Tibial artery (tissue), 4 donors: Measurements from ENCODE around the gene NKD1.

Experiments used
- DNase-seq, 2 donors: peaks; one replicate each; pipeline ENCODE4 v3.0.0-alpha.2; 2019
- H3K27ac ChIP-seq, 2 donors: fragments of 200-600 bp; sonication (generic) in 1 of 2; 1 replicate in 1 of 2; 2 replicates in 1 of 2; pipeline ENCODE4 v1.5.1; 2018 to 2019; ENCODE audit warnings: mild to moderate bottlenecking in 1 of 2
- H3K27me3 ChIP-seq, 2 donors: fragments of 200-600 bp; sonication (generic) in 1 of 2; one replicate each; pipeline versions ENCODE4 v1.5.1 to v1.6.0; 2016 to 2019
- H3K36me3 ChIP-seq, 3 donors: fragments of 200-600 bp; sonication (generic) in 2 of 3; one replicate each; pipeline ENCODE4 v1.5.1; 2016 to 2019; ENCODE audit warnings: mild to moderate bottlenecking in 2 of 3
- H3K4me1 ChIP-seq, 4 donors: fragments of 200-600 bp; sonication (generic) in 2 of 4; 1 replicate in 3 of 4; 2 replicates in 1 of 4; pipeline ENCODE4 v1.5.1; 2016 to 2019
- H3K4me3 ChIP-seq, 2 donors: fragments of 200-600 bp; sonication (generic) in 1 of 2; 1 replicate in 1 of 2; 2 replicates in 1 of 2; pipeline ENCODE4 v1.5.1; 2018 to 2019; ENCODE audit warnings: mild to moderate bottlenecking in 2 of 2
- H3K9me3 ChIP-seq, 3 donors: fragments of 200-600 bp; sonication (generic) in 1 of 3; one replicate each; pipeline ENCODE4 v1.5.1; 2016 to 2019
- intact Hi-C: fragments of 100-400 bp; cut with DNase I; formaldehyde crosslinking; loops from one replicate; pipeline ENCODE4 v1.15.0; 2023; ENCODE audit warnings: low total_unique reads
- TF ChIP-seq, protein P1 (sequence below), 2 experiments: fragments of 200-600 bp in 1 of 2; fragments of 450-650 bp in 1 of 2; IDR thresholded peaks; one replicate each; pipeline ENCODE4 v1.5.1; 2017 to 2019; ENCODE audit warnings: antibody characterized with exemption in 2 of 2, mild to moderate bottlenecking in 1 of 2, moderate library complexity in 1 of 2

NKD1 gene

GRCh38 chr16:50640919-50641817, 93.0 kb downstream of the NKD1 start:
- Histone ChIP-seq H3K9me3 (no peaks in the 10 kb centered on the region), H3K27ac (no peak overlapping the region), H3K27me3 (no peaks in the 10 kb centered on the region), H3K36me3 (peaks cover 0 to 11% (median 9%) of the 10 kb centered on the region in 3 donors), H3K4me1 (peaks cover 0 to 25% (median 7%) of the 10 kb centered on the region in 4 donors), H3K4me3 (no peak overlapping the region)
- TF ChIP-seq, protein P1, sequence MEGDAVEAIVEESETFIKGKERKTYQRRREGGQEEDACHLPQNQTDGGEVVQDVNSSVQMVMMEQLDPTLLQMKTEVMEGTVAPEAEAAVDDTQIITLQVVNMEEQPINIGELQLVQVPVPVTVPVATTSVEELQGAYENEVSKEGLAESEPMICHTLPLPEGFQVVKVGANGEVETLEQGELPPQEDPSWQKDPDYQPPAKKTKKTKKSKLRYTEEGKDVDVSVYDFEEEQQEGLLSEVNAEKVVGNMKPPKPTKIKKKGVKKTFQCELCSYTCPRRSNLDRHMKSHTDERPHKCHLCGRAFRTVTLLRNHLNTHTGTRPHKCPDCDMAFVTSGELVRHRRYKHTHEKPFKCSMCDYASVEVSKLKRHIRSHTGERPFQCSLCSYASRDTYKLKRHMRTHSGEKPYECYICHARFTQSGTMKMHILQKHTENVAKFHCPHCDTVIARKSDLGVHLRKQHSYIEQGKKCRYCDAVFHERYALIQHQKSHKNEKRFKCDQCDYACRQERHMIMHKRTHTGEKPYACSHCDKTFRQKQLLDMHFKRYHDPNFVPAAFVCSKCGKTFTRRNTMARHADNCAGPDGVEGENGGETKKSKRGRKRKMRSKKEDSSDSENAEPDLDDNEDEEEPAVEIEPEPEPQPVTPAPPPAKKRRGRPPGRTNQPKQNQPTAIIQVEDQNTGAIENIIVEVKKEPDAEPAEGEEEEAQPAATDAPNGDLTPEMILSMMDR (IDR thresholded peaks at IDR 0.05) = no peak
- no peak for DNase-seq
- intact Hi-C loops = no loop called here

DNA sequence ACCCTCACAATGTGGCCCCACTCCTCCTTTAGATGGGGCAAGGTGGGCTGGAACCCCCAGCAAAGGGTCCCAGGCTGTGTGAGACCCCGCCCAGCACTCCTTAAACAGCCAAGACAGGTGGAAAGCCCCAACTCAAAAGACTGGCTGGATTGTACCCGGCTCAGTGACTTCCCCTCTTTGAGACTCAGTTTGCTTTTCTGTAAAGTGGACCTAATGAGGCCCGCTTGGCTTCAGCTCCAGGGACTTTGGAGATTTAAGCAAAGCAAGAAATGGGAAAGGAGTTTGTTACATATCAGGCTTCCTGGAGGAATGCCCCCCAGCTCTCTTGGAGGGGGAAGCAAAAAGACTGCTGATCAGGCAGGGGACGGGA, 93.6 kb downstream of the NKD1 start:
- intact Hi-C loops = no loop called here
- Histone ChIP-seq H3K4me1 (peaks cover 0 to 25% (median 7%) of the 10 kb centered on the region in 4 donors), H3K27ac (no peak overlapping the region), H3K36me3 (peaks cover 0 to 11% (median 9%) of the 10 kb centered on the region in 3 donors), H3K9me3 (no peaks in the 10 kb centered on the region), H3K4me3 (no peak overlapping the region), H3K27me3 (no peaks in the 10 kb centered on the region)
- DNase-seq = no peak
- TF ChIP-seq, protein P1 (IDR thresholded peaks at IDR 0.05) = no peak

DNA sequence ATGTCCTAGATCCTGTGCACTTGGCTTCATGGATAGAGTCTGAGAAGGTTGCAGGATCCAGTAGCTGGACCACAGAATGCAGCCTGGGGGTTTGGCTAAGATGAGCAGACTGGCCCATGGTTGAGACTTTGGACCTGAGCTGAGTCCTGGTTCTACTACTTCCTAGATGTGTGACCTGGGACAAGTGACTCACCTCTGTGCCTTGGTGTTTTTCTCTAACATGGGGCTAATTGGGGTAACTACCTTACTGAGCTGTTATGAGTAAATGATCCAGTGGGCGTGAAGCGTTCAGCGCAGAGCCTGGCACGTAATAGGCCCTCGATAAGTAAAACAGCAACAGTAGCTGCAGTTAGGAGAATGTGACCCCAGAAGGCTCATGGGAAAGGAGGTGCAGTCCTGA, 94.2 kb downstream of the NKD1 start:
- H3K27ac ChIP-seq = peak overlapping the region in 1 of 2 donors; percentile 5
- TF ChIP-seq, protein P1 (IDR thresholded peaks at IDR 0.05) = no peak
- no peak for DNase-seq
- no peak overlapping the region for H3K4me3 ChIP-seq
- no peaks in the 10 kb centered on the region for H3K9me3 ChIP-seq
- intact Hi-C loops = no loop called here
- H3K36me3 ChIP-seq = peaks cover 0 to 9% (median 8%) of the 10 kb centered on the region in 3 donors
- no peaks in the 10 kb centered on the region for H3K27me3 ChIP-seq
- peaks cover 0 to 25% (median 7%) of the 10 kb centered on the region in 4 donors for H3K4me1 ChIP-seq

DNA sequence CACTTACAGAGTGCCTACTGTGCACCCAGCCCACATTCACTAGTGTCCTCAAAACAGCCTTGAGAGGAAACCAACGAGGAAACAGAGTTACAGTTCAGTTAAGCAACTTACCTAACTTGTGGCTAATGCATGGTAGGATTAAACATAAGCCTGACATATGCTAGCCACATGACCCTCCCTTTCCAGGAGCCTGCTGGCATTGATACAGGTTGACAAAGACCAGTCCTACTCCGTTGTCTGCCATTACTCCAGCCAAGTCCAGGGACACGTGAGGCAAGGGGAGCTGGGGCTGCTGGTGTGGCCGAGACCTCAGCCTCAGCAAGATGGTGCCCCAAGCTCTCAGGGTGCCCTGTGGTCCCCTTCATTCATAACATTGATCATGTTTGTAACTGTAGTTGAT, 95.0 kb downstream of the NKD1 start:
- intact Hi-C loops = no loop called here
- TF ChIP-seq, protein P1 (IDR thresholded peaks at IDR 0.05) = no peak
- Histone ChIP-seq H3K27me3 (no peaks in the 10 kb centered on the region), H3K36me3 (peaks cover 8 to 16% (median 11%) of the 10 kb centered on the region in 3 donors), H3K4me3 (no peak overlapping the region), H3K4me1 (peaks cover 0 to 25% (median 7%) of the 10 kb centered on the region in 4 donors), H3K9me3 (no peaks in the 10 kb centered on the region), H3K27ac (peak overlapping the region in 1 of 2 donors; percentile 2)
- no peak for DNase-seq

GRCh38 chr16:50644245-50644644, 96.0 kb downstream of the NKD1 start:
- TF ChIP-seq, protein P1 (IDR thresholded peaks at IDR 0.05) = no peak
- peak overlapping the region in 1 of 2 donors; percentile 17 for H3K27ac ChIP-seq
- no peak for DNase-seq
- intact Hi-C loops = no loop called here
- H3K27me3 ChIP-seq = no peaks in the 10 kb centered on the region
- H3K9me3 ChIP-seq = no peaks in the 10 kb centered on the region
- peaks cover 0 to 25% (median 7%) of the 10 kb centered on the region in 4 donors for H3K4me1 ChIP-seq
- H3K4me3 ChIP-seq = no peak overlapping the region
- peaks cover 17 to 25% (median 21%) of the 10 kb centered on the region in 3 donors for H3K36me3 ChIP-seq
